ENCODE results near the gene GRAMD1B. TPM values are rescaled to one million over a fixed set of nuclear protein-coding genes. Genes with fewer than 3 reads are reported as not detected.

Gene GRAMD1B
- total RNA-seq, 1 experiment from 2014 or later, result 82.1 TPM

DNA sequence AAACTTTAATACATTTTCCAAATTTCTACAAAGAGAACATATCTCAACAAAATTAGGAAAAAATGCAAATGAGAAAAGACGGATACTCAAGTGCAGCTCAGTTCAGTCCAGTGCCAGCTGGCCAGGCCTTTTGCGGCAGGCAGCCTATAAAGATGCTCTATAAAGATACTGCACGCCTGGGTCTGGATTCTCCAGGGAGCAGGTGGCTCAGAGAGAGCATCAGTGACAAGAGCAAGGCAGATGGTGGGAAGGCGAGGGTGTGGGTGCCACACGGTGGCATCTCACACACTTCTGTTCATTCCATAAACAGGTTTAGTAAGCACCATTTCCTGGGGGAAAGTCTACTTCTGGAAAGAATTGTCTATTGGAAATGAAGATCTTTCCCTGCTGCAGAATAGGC, 242.5 kb downstream of the GRAMD1B start:
- Histone ChIP-seq H3K4me1 (ENCODE audit: insufficient read depth, low read length) (no peaks in the 10 kb centered on the region), H3K27me3 (ENCODE audit: low read length) (peaks cover 86% of the 10 kb centered on the region), H3K9ac (ENCODE audit: low read length) (no peak overlapping the region), H2AFZ (ENCODE audit: low read length) (no peak overlapping the region), H3K4me3 (ENCODE audit: low read length) (no peak overlapping the region), H3F3A (ENCODE audit: low read length, unreplicated experiment) (no peaks in the 10 kb centered on the region), H3K27ac (ENCODE audit: low read length) (no peak overlapping the region), H4K20me1 (ENCODE audit: low read length) (no peaks in the 10 kb centered on the region), H3K4me2 (ENCODE audit: low read length) (no peak overlapping the region), H3K79me2 (ENCODE audit: low read length) (no peaks in the 10 kb centered on the region), H3K9me2 (replicated peaks; ENCODE audit: low read length) (no peaks in the 10 kb centered on the region), H3K36me3 (ENCODE audit: low read depth, low read length) (no peaks in the 10 kb centered on the region), H3K9me3 (ENCODE audit: low read length) (no peaks in the 10 kb centered on the region)
- POLR2A ChIA-PET (ENCODE audit: unreplicated experiment), result interaction anchor here (0.6 kb wide), 1 partner anchor 40 kb away, joined by 4 read pairs; no protein-coding TSS in a partner anchor
- CTCF ChIA-PET, result no interaction called here
- intact Hi-C loops (cut with micrococcal nuclease), result no loop called here
- TF ChIP-seq, protein P1, sequence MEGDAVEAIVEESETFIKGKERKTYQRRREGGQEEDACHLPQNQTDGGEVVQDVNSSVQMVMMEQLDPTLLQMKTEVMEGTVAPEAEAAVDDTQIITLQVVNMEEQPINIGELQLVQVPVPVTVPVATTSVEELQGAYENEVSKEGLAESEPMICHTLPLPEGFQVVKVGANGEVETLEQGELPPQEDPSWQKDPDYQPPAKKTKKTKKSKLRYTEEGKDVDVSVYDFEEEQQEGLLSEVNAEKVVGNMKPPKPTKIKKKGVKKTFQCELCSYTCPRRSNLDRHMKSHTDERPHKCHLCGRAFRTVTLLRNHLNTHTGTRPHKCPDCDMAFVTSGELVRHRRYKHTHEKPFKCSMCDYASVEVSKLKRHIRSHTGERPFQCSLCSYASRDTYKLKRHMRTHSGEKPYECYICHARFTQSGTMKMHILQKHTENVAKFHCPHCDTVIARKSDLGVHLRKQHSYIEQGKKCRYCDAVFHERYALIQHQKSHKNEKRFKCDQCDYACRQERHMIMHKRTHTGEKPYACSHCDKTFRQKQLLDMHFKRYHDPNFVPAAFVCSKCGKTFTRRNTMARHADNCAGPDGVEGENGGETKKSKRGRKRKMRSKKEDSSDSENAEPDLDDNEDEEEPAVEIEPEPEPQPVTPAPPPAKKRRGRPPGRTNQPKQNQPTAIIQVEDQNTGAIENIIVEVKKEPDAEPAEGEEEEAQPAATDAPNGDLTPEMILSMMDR (conservative IDR thresholded peaks at IDR 0.05; ENCODE audit: low read depth, low read length), result no peak
- TF ChIP-seq EZH2 (IDR thresholded peaks at IDR 0.05; ENCODE audit: low read length, unreplicated experiment), result no peak
- TF ChIP-seq EZH2phosphoT487 (IDR thresholded peaks at IDR 0.05; ENCODE audit: borderline replicate concordance, low read length), result no peak
- BruUV-seq (replicated peaks), result no TSS peak
- no peak for ATAC-seq
- no peak for DNase-seq

DNA sequence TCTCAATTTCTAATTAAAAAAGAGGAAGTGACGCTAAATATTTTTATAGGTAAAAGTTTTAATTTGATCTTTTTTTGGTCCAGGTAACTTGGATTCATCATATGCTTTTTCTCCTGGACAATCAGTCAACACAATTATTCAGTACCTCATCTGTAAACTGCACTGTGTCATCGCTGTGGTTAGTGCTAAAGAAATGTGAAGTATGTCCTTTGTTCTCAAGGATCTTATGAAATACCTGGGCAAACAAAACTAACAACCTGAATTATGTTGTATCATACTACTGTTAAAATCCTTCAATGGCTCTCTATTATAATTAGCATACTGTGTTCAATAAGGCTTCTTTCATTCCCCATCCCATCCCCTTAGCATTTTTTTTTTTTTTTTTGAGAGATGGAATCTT, 244.2 kb downstream of the GRAMD1B start:
- Histone ChIP-seq H3K4me2 (ENCODE audit: low read length) (no peak overlapping the region), H3K27me3 (ENCODE audit: low read length) (peaks cover 90% of the 10 kb centered on the region), H3F3A (ENCODE audit: low read length, unreplicated experiment) (no peaks in the 10 kb centered on the region), H3K9me2 (replicated peaks; ENCODE audit: low read length) (no peaks in the 10 kb centered on the region), H4K20me1 (ENCODE audit: low read length) (no peaks in the 10 kb centered on the region), H2AFZ (ENCODE audit: low read length) (no peak overlapping the region), H3K9ac (ENCODE audit: low read length) (no peak overlapping the region), H3K4me3 (ENCODE audit: low read length) (no peak overlapping the region), H3K36me3 (ENCODE audit: low read depth, low read length) (no peaks in the 10 kb centered on the region), H3K27ac (ENCODE audit: low read length) (no peak overlapping the region), H3K4me1 (ENCODE audit: insufficient read depth, low read length) (no peaks in the 10 kb centered on the region), H3K79me2 (ENCODE audit: low read length) (no peaks in the 10 kb centered on the region), H3K9me3 (ENCODE audit: low read length) (no peaks in the 10 kb centered on the region)
- intact Hi-C loops (cut with micrococcal nuclease), result no loop called here
- no TSS peak for BruUV-seq (replicated peaks)
- ChIA-PET CTCF (no interaction called here), POLR2A (ENCODE audit: unreplicated experiment) (no interaction called here)
- TF ChIP-seq EZH2phosphoT487 (IDR thresholded peaks at IDR 0.05; ENCODE audit: borderline replicate concordance, low read length) (no peak), EZH2 (IDR thresholded peaks at IDR 0.05; ENCODE audit: low read length, unreplicated experiment) (no peak)
- TF ChIP-seq, protein P1 (conservative IDR thresholded peaks at IDR 0.05; ENCODE audit: low read depth, low read length), result no peak
- ATAC-seq, result peak; percentile 51
- DNase-seq, result peak; percentile 64

Small RNA genes lying within 50 kb of the gene (microRNA-seq; reads per million reads assigned to microRNA genes)
- gene MIR4493 (ENCODE audit: unreplicated experiment), result not detected

Other genes starting within 250 kb of the GRAMD1B start
- gene CLMP, start 235.0 kb upstream of the GRAMD1B start, total RNA-seq (2014; rRNA removed), result 30.4 and 33.0 TPM in 2 replicates
- 0.23 and 0.26 TPM in 2 replicates for gene SCN3B, start 224.4 kb downstream of the GRAMD1B start, total RNA-seq (2014; rRNA removed)